Fibroblast of skin of scalp (primary cell): ENCODE measurements around the gene TRABD2B. TPM values are rescaled to one million over a fixed set of nuclear protein-coding genes. Genes with fewer than 3 reads are reported as not detected.

ENCODE experiments used
- DNase-seq: peaks from one replicate; pipeline ENCODE4 v3.0.0-alpha.2; 2013
- polyA plus RNA-seq, 2 experiments: library from polyadenylated mRNA; unstranded; fragments of 120-200 nt; gene quantifications; one replicate each; pipeline ENCODE4 v1.2.1, GENCODE V29; 2013; ENCODE audit not compliant: insufficient read length in 2 of 2

Gene TRABD2B
- 1.9 TPM for polyA plus RNA-seq (2013, experiment 1 of 2; ENCODE audit: insufficient read length)
- polyA plus RNA-seq (2013, experiment 2 of 2; ENCODE audit: insufficient read length): 1.8 TPM

DNA sequence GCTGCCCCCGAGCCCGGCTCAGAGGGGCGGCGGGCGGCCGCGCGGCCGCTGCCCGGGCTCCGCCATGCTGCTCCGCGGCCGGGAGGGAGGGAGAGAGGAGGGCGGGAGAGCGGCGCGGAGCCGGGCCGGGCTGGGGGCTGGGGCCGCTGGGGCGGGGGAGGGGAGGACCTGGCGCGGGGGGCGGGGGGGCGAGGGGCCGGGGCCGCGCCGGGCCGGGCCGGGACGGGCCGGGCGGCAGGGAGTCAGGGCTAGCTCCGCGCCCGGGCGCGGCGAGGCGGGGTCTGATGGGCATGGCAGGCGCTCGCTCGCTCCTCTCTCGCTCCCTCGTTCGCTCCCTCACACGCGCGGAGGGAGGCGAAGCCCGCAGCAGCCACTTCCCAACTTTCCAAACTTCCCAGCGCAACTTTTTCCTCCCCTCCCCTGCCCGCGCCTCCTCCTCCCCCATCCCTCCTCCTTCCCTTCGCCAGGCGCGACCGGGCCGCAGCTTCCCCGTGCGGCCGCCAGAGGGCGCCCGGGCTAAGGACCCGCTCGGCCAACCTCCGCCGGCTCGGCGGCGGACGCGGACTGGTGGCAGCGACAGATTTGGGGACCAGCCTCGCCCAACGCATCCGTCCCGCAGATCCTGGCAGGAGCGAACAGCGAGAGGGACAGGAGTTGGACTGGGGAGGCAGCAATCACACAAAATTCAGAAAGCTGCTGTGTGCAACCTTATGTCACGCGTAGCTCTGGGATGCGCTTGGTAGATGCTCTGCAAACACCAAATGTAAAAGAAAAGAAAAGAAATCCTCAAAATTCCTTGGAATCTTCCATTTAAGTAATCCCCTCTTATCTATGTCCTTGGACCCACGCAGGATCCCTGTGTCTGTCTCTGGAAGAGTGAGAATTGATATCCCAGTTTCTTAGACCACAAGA lies at the start of gene TRABD2B:
Gene TRABD2B, minus strand, starts transcription at position 97 of the 912 bp plus-strand sequence.
- DNase-seq: peak; percentile 83

DNA sequence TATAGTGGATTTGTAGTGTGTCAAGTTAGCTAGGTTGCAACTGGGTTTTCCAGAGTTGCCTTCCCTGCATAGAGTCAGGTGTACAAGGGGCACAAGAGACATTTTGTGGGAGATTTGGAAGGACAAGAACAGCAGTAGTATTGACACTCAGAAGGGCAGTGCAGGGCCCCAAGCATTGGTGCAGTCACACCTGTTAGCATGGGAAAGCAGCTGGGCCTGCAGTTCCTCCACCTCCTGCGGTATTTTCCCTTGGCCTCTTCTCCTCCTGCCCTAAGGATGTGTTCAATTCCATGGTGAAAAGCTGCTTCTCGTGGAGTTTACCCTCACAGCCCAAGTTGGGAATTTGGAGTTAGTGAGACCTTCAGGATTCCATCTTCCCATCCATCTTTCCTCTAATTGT lies 47.1 kb upstream of the TRABD2B start:
- no peak for DNase-seq

DNA sequence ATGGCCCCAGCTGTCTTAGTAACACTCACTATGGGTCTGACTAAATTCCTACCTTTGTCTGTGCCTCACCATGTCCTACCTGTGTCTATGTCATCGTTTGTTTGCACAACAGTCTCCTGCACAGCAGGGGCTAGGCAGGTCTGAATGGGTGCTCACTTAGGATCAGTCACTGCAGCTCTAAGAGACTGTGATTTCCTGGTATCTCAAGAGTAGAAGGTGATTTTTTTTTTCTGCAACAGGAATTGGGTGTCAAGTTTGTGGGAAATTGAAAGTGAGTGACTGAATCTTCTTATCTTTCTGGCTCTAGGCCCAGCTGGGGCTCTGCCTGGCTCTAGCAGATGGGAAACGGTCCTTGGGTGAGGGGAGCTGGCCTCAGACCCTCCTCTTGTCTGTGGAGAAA lies 46.4 kb upstream of the TRABD2B start:
- DNase-seq: no peak

DNA sequence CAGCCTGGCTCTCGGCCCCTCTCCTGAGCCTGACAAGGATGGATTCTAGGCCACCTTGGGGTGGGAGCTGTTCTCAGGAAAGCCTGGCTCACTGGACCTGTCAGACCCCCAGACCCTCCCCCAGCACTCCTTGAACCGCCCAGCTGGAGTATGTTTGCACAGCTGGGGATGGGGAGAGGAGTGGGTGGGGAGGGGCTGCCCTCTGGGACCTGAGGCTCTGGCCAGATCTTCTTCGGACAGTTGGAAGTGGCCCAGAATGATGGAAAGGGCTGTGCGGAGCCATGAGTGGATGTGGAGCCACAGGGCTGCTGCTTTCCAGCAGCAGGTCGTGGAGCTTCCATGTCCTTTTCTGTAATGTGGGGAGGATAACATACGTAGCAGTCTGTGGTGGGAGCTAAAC lies 43.0 kb upstream of the TRABD2B start:
- DNase-seq: no peak

DNA sequence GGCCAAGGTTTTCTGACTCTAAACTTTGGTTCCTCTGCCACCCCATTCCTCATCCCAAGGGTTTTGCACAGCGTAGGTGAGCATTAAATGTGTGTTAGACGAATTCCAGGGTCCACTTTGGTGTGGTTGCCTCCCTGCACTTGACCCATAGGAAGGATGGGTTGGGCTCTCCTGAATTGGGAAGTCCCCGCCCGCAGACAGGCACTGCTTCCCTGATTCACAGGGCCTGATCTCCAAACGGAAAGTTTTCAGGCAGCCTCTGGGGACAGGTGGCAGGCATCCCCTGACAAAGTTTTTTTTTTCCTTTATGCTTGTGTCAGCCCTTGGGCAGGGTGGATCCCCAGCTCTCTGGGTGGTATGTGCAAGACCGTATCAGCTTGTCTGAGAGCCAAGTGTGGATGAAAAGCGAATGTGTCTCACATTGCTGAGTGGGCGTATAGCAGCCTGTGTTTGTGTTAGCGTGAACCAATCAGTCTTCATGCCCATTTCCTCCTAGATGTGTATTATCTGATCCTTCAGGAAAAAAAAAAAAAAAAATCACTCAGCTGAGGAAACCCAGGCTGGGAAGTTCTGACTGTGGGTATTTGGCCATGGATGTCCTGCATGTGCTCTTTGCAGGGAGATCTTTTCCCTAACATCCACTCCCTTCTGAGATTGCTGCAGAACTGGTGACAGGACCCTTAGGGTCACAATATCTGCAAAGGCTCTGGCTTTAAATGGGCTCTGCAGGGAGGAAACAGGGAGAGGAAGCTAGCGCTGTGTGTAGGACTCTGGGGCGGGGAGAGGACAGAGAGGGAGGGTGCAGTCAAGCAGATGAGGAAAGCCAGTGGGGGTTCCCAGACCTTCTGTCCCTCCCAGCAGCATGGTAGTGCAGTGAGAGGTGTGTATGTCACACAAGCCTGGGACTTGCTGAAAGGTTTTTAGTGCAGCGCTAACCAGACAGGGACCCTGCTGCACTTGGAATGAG lies 42.2 kb upstream of the TRABD2B start:
- DNase-seq: no peak

DNA sequence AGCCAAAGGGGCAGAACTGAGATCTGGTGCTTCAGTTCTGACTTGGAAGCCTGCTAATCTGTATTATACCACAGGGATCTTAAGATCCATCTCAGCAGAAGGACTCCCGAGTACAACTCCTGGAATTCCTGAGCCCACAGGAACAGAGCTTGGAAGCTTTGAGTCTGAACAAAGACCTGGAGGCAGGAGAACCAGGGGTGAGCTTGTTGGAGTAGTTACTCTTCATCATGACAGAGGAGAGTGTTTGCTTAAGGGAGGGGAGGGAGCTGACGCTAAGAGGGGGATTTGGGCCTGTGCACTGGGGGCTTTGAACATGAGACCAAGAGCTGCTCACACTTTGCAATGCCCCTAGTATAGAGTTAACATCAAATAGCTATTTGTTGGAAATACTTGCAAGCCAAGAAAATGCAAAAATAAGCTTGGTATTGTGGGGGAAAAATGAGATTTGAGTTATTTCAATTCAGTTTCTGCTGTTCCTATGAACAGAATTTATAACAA lies 41.1 kb upstream of the TRABD2B start:
- DNase-seq: no peak

DNA sequence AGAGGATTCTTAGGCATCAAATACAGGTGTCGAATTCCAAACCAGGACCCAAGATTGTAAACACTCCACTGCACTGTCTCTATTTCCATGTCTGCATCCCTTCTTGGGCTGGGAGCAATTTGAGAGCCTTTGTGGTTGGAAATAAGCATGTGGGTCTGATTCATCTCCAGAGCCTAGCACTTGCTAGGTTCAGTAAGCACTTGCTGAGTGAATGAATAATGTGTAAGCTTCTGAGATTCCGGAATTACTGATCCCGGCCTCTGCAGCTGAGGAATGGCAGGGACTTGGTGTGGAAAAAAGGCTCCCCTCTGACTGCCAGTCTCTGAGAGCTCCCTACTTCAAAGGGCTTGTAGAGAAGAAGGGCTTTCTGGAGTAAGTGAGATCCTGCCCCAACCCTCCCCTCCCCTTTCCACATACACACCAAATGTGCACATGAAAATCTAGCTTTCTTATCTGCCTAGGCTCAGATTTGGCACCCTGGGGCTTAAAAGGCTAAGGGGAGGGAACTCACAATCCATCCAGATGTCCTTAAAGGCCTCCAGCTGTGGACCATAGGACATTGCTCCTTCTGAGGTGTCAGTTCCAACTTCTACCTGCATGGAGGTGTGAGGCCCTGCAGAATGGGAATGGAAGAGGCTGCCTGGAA lies 39.6 kb upstream of the TRABD2B start:
- peak; percentile 33 for DNase-seq

DNA sequence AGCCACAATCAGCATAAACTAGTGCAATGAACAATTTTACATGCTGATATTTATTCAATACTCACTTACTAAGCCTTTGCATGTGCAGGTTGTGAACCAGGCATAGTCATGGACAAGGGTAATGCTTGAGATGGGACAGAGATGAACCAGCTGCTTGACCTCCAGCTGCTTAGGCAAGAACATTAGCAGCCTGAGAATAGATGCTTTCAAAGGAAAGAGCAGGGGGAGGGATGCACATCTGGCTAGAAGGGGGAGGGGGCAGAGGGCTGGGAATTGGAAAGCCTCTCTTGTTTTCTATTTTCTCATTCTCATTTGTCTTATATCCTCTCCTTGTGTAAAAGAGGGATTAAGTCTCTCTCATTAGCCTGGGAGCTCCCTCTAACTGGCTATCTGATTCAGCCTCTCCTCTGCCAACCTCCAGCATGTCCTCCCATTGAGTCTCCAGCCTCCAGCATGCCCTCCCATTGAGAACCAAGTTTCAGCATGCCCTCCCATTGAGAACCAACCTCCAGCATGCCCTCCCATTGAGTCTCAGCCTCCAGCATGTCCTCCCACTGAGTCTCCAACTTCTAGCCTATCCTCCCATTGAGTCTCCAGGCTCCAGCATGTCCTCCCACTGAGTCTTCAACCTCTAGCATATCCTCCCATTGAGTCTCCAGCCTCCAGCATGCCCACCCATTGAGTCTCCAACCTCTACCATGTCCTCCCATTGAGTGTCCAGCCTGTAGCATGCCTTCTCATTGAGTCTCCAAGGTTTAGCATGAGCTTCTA lies 38.4 kb upstream of the TRABD2B start:
- DNase-seq: no peak

DNA sequence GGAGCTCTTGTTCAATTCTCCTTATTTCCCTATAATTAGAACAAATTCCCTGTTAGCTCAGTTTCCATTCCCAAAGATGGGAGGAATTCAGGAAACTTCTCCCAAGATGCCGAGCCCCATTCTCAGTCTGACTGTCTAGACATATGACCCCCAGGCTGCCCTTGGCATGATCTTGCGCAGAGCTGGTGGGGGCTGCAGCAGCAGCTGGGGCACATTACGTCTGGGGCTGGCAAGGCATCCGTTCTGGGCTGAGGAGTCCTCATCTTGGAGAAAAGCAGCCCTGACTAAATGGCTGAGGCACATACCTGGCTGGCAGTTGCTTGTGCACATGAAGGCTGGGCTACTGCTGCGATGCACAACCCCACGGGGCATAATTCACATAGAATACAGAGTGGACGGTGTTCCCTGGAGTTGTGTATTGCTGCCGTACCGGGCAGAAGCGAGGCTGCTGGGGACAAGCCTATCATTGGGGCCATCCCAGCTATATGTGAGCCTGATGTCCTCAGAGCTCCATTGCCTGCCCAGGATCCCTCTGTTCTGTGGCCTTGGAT lies 36.4 kb upstream of the TRABD2B start:
- no peak for DNase-seq

DNA sequence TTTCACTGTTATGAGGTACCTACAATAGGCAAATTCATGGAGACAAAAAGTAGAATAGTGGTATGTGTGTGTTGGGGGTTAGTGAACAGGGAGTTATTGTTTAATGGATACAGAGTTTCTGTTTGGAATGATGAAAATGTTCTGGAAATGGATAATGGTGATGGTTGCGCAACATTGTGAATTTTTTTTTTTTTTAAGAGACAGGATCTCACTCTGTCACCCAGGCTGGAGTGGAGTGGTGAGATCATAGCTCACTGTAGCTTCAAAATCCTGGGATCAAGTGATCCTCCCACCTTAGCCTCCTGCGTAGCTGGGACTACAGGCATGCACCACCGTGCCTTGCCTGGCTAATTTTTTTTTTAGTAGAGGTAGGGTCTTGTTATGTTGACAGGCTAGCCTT lies 34.5 kb upstream of the TRABD2B start:
- DNase-seq: no peak

DNA sequence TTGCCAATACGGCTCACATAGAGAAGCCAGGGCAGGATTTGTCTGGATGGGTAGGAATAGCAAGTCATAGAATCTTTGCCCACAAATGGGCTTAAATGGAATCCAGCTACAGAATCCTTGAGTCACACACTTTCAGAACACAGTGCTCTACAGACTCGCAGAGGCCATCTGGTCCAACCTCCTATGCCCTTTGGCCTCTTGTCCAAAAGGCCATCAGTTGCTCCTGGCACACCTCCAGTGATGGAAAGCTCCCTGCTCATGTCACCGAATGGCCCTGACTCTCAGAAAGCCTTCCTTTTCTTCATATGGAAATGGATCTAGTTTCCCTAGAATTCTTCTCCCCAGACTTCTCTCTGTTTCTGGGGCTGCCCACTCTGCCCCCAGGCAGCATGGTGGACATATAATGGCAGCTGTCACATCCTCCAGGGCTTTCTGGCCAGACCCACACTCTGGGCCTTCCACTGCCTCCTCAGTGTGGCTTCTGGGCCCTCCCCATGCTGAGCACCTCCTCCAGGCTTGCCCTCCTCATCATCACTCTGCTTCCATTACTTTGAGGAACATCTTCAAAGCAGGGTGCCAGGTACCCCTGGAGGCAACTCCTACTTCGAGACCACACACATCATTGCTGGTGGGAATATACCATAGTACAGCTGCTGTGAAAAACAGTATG lies 33.6 kb upstream of the TRABD2B start:
- DNase-seq: no peak

DNA sequence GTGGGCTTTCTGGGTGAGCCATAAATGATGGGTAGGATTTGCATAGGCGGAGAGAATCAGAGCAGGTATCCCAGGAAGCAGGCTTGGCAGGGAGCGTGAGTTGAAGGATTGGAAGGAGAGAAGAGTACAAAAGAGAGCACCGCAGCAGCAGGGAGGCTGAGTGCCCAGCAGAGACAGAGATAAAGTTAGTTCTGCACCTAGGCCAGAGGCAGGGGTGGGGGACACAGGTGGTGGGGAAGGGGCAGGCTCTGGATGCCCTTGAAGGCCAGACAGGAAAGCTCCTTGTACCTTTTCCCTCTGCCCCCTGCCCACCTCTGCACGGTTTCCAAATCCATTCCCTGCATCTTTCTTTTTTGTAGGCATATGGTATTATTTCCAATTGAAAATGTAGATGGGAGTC lies 33.0 kb upstream of the TRABD2B start:
- no peak for DNase-seq

DNA sequence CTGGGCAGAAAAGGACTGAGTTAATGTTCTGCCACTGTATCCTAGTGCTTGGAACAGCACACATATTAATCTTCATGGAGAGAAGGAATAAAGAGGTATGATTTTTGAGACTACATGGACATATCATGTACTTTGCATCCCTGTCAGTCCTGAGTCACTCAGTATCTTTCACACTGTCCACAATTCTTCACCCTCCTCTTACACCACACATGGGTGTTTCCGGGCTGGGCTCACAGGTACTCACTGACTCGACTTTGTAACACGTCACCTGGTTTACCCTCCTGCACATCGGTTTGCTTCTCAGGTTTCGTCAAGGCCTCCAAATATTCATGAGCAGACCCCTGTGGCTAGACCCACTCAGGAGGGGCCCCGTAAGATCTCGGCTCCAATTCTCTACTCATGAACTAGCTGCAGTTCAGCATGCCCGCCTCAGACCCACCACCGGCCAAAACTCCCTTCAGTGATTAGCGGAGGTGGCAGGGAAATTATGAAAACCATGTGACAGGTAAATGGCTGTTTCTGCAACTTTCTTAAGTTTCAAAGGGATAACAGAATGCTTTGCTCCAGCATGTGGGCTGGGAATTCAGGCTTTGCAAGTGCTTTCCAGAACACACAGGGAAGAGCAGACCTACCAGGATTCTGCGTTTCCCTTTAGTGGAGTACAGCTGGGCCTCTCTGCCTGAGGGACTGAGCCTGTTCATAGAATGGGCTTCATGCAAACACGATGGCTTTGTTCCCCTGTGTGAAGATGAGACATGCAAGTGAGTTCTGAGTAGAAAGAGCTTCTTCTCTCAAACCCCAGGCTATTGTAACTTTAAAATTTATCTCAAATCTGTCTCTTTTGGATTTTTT lies 31.3 kb upstream of the TRABD2B start:
- DNase-seq: no peak

DNA sequence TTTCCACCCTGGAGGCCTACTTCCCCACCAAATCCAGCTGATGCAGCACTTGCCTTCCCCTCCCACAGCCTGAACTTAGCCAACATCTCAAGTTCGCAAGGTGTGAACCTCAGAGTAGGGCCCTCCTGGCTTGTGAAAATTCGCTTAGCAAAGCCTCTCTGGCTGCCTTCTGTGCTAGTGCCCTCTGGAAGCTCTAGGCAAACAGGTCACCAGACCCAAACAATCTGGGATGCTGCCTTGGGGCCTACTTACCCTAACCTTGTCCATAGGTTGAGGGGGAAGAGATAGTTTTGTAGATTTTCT lies 30.3 kb upstream of the TRABD2B start:
- DNase-seq: no peak

DNA sequence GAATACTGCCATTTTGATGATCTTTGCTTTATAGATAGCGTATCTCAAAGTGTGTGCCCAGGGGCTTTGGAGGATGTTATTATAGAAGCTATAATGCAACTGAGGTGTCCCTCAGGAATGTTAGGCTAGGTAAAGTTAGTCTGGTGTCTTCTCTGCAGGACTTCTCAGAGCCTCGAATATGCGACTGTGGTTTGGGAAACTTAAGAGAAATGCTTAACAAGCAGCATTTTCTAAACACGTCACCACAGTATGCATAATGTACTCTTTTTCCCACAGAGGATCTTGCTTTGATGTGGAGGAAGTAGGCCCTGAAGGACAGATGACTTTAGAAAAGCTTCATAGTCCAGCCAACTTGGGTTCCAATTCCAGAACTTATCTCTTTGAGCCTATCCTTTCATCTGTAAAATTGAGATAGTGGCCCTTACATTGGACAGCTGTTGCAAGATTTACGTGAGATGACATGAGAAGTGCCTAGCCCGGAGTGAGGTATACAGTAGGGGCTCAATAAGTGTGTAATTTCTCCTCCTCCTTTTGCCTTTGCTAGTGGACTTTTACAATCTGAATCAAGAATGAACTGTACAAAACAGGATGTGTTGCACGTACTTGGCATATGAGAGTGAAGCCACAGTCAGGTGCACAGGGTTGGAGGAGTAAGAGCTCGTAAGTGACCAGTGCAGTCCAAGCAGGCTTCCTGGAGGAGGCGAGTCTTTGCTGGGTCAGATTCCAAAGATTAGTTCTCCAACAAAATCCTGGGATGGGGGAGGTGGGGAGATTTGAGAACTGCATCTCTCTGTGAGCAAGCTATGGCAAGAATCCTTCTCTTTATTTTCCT lies 29.7 kb upstream of the TRABD2B start:
- no peak for DNase-seq

DNA sequence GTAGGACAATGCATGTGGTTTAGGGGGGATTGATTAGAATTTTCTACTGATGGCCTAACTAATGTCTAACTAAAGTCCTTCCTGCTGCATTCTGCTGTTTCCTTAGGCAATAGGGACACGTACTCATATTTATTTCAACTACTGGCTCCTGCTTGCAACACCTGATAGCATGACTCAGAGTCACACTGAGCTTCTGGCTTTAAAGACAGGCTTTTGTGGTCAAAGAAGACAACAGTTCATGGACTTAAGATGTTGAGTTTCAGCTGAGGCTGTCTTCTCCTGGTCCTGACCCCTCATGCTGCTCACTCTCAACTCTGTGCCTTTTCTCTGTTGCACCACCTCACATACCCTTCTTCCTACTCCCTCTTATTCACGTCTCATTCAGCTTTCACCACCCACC lies 29.1 kb upstream of the TRABD2B start:
- DNase-seq: no peak

DNA sequence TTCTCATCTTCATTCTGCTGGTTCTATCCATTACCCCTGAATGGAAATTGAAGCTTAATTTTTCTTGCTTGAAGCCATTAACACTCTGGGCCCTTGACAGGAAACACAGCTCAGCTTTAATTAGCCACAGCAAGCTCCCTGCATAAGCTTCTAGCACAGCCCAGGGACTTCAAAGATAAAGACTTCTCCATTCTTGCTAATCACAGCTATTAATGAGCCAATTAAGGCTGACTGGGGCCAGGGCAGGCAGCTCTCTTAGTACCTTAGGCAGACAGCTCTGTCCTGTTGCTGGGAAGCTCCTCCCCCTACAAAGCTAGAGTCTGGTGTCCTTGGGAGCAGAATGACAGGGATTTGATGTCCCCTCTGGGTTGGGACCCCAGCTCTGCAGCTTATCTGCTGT lies 27.9 kb upstream of the TRABD2B start:
- DNase-seq: no peak

DNA sequence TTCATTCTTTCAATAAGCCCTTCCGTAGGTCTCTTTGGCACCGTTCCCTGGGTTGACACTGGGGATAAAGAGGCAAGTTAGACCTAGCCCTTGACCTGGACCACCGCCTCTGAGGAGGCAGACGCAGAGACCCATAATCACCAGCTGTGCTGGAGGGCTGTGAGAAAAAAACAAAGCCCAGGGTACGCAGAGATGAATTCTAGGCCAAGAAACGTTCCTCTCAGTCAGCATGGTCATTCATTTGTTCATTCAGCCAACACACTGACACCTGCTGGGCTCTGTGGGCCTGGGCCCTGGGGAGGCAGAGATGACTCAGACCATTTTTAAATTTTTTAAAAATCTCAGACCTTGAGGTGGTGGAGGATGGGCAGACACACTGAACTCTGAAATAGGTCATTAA lies 26.3 kb upstream of the TRABD2B start:
- DNase-seq: no peak

DNA sequence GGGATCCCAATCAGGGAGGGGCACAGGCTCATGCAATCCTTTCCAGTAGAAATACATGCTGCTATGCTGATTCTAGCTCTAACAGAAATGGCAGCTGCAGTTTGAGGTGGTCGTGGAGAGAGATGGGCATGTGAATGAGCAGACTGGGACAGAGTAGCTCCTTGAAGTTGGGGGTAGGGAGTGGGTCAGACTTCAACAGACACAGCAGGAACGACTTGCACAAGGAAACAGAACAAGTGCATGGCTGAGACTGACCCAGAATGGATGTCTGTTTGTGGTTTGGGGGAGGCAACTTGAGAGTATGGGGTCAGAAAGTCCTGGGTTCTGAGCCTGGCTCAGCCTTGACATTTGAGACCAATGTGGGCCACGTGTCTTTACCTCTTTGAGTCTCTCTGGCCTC lies 25.1 kb upstream of the TRABD2B start:
- no peak for DNase-seq
